GM19324 (cell line): Measurements from ENCODE around the gene CXCL16.
"Not testable (repeated sequence)": the region's sequence is repeated elsewhere in the genome, so short reads cannot be mapped to it uniquely, and the experiment has no call there.

ENCODE experiments used
- ATAC-seq: cut with Tn5 transposase; IDR thresholded peaks from one replicate; pipeline ENCODE4 v1.9.1; 2021; ENCODE audit warnings: mild to moderate bottlenecking, moderate library complexity; ENCODE audit not compliant: unreplicated experiment, low FRiP score

CXCL16 gene

DNA sequence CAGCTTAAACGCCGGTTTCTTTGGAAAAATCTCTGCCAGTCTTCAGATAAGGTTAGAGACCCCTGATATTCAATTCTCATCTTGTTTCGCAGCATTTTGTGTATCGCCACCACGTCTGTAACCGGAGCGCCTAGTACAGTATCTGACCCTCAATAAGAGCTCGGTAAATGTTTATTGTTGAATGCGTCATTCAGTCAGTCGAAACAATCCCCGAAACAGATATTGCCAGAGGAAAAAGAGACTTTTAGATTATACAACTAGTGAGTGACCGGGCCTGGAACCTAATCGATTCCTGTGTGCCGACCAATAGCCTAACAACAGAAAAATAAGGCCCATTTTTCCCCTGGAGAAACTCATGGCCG lies 36.4 kb downstream of the CXCL16 start:
- no peak for ATAC-seq

DNA sequence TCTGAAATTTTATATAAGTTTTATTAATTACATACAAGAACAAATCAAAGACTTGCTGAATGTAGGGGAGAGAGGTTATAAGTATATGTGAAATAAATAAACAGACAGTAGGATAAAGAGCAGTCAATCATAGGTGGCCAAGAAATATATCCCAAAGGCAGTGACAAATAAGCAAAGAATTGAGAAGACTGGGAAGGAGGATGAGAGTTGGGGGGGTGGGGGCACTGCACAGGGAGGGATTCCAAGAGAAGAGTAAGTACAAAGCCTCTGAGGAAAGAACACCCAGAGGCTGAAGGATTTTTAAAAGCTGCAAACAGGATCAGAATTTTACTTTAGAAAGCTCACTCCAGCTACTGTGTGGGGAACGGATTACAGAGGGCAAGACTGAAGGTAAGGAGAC lies 38.6 kb downstream of the CXCL16 start:
- ATAC-seq: no peak

DNA sequence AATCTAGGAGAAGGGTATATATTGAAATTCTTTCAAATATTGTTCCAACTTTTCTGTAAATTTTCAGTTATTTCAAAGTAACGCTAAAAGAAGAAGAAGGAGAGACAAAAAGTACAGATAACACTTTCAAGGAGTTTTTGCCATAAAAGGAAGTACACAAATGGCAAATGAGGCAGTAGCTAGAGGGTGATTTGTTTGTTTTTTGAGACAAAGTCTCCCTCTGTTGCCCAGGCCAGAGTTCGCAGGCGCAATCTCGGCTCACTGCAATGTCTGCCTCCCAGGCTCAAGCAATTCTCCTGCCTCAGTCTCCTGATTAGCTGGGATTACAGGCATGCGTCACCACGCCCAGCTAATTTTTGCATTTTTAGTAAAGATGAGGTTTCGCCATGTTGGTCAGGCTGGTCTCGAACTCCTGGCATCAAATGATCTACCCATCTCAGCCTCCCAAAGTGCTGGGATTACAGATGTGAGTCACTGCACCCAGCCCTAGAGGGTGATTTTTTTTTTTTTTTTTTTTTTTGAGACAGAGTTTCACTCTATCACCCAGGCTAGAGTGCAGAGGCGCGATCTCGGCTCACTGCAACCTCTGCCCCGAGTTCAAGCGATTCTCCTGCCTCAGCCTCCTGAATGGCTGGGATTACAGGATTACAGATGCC lies 40.2 kb downstream of the CXCL16 start:
- not testable (repeated sequence) for ATAC-seq

DNA sequence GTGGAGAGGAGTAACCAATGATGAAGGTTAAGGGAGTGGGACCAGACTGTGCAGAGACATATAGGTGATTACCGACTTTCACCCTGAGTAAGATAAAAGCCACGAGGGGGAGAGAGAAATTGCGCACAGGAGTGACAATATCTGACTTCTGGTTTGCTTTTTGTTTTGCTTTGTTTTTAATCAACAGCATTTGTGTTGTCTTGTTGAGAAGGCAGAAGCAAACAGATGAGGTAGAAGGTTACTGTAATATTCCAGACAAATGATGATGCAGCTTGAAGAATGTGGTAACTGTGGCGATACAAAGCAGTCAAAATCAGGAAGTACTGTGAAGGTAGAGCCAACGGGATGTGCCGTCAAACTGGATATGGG lies 43.3 kb downstream of the CXCL16 start:
- ATAC-seq: no peak

DNA sequence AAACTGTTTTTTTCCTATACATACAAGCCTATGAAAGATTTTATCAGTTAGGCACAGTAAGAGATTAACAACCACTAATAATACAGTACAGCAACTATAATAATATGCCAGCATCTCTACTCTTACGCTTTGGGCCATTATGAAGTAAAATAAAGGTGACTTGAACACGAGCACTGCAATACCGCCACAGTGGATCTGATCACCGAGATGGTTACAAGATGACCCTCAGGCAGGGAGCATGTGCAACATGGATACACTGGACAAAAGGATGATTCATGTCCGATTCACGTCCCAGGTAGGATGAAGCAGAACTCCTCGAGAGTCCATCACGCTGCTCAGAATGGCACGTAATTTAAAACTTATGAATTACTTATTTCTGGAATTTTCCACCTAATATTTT lies 46.3 kb downstream of the CXCL16 start:
- no peak for ATAC-seq

DNA sequence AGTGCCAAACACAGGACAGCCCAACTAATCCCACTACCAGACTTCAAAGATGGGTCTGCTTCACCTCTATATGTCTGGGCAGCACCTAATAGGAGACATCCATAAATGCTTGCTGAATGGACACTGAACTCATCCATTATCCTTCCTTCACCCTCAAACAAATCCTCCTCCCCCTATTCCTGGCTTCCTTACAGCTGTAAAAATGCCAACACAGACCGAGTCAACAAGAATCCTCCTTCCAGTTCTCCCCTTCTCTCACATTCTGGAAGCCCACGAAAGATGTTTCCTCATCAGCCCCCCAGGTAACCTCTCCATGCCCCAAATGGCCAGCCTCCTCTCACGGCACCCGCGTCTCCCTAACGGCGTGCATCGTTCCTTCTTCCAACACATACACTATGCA lies 48.0 kb downstream of the CXCL16 start:
- no peak for ATAC-seq

DNA sequence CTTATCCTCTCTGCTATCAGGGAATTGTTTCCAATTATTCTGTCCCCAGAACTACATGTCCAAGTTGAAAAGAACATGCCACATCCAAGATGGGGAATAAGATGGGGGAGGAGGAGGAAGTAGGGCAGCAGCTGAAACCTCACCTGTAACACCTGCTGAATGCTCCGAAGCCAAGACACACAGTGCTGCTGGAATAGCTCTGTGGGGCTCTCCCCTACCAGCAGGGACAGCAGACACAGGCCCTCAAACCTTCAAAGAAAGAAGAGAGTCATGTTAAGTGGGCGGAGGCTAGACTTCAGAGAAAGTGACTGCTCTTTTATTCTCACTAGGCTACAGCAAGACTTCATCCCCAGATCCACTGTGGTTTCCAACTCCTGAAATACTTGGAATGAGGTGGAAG lies 49.0 kb downstream of the CXCL16 start:
- no peak for ATAC-seq

DNA sequence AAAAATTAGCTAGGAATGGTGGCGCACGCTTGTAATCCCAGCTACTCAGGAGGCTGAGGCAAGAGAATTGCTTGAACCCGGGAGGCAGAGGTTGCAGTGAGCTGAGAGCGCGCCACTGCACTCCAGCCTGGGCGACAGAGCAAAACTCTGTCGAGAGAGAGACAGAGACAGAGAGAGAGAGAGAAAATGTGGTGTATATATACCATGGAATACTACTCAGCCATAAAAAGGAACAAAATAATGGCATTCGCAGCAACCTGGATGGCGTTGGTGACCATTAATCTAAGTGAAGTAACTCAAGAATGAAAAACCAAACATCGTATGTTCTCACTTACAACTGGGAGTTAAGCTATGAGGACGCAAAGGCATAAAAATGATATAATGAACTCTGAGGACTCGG lies 49.9 kb downstream of the CXCL16 start:
- not testable (repeated sequence) for ATAC-seq

DNA sequence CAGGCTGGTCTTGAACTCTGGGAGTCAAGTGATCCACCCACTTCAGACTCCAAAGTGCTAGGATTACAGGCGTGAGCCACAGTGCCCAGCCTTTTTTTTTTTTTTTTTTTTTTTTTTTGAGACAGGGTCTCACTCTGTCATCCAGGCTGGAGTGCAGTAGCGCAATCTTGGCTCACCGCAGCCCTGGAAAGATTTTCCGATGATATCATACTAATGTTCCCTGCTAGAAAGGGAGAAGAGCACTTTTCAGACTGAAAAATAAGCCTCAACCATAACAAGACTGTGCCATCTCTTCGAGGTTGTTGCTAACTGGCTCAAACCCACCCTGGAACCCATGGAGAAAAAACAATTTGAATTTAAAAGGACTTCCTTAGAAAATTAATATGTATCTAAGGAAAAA lies 56.0 kb downstream of the CXCL16 start:
- not testable (repeated sequence) for ATAC-seq
